Hepatocyte (in vitro differentiated cells): ENCODE data around the gene ANAPC16. TPM values are rescaled to one million over a fixed set of nuclear protein-coding genes. Genes with fewer than 3 reads are reported as not detected.
"Not testable (repeated sequence)": the region's sequence is repeated elsewhere in the genome, so short reads cannot be mapped to it uniquely, and the experiment has no call there.

Experiments
- DNase-seq: peaks from one replicate; pipeline ENCODE4 v3.0.0-alpha.2; 2016; ENCODE audit warnings: low spot score
- H2AFZ ChIP-seq: fragments of 200-600 bp; sonication (generic); 2 replicates; pipeline ENCODE4 v1.6.0; 2016; ENCODE audit warnings: antibody characterized with exemption, mild to moderate bottlenecking
- H3K27ac ChIP-seq: fragments of 200-600 bp; sonication (generic); 2 replicates; pipeline ENCODE4 v1.5.1; 2016; ENCODE audit warnings: mild to moderate bottlenecking
- H3K27me3 ChIP-seq: fragments of 200-600 bp; sonication (generic); 2 replicates; pipeline ENCODE4 v1.6.1; 2016
- H3K36me3 ChIP-seq: fragments of 200-600 bp; sonication (generic); replicated peaks from 2 replicates; pipeline ENCODE4 v1.5.1; 2016; ENCODE audit warnings: low read depth; ENCODE audit not compliant: insufficient read depth
- H3K4me1 ChIP-seq: fragments of 200-600 bp; sonication (generic); 2 replicates; pipeline ENCODE4 v1.5.1; 2016; ENCODE audit warnings: mild to moderate bottlenecking, moderate library complexity; ENCODE audit not compliant: insufficient read depth
- H3K4me2 ChIP-seq: fragments of 200-600 bp; sonication (generic); 2 replicates; pipeline ENCODE4 v1.6.0; 2016
- H3K4me3 ChIP-seq: fragments of 200-600 bp; sonication (generic); 2 replicates; pipeline ENCODE4 v1.5.1; 2016; ENCODE audit warnings: mild to moderate bottlenecking
- H3K79me2 ChIP-seq: fragments of 200-600 bp; sonication (generic); 2 replicates; pipeline ENCODE4 v1.6.0; 2017; ENCODE audit warnings: mild to moderate bottlenecking
- H3K9me2 ChIP-seq: fragments of 200-600 bp; sonication (generic); replicated peaks from 2 replicates; pipeline ENCODE4 v1.6.0; 2017; ENCODE audit warnings: mild to moderate bottlenecking; ENCODE audit not compliant: insufficient read depth
- H3K9me3 ChIP-seq: fragments of 200-600 bp; sonication (generic); 2 replicates; pipeline ENCODE4 v1.5.1; 2016; ENCODE audit warnings: low read depth, mild to moderate bottlenecking
- H4K20me1 ChIP-seq: fragments of 200-600 bp; sonication (generic); 2 replicates; pipeline ENCODE4 v1.6.0; 2016; ENCODE audit warnings: mild to moderate bottlenecking; ENCODE audit not compliant: insufficient read depth, poor library complexity, severe bottlenecking
- EZH2 ChIP-seq: fragments of 200-600 bp; sonication (generic); IDR thresholded peaks from 2 replicates; pipeline ENCODE4 v1.6.1; 2016; ENCODE audit warnings: antibody characterized with exemption, mild to moderate bottlenecking, borderline replicate concordance
- EZH2phosphoT487 ChIP-seq: fragments of 200-600 bp; sonication (generic); IDR thresholded peaks from one replicate; pipeline ENCODE4 v1.6.1; 2018; ENCODE audit warnings: antibody characterized with exemption, mild to moderate bottlenecking, low read depth, moderate library complexity; ENCODE audit not compliant: unreplicated experiment, severe bottlenecking
- WGBS: methylation state at CpG from one replicate; pipeline ENCODE4 v1.1.6; 2016; ENCODE audit warnings: low lambda C conversion rate; ENCODE audit errors: missing lambda C conversion rate; 5-methylcytosine and 5-hydroxymethylcytosine counted together
- polyA plus RNA-seq: library from polyadenylated mRNA; unstranded; fragments of >200 nt; fragmentation: Nextera tagmentation; extraction: Ambion mirVana; gene quantifications from 2 replicates; pipeline ENCODE4 v1.2.1, GENCODE V29; 2016
- total RNA-seq: library from RNA; depleted of rRNA; stranded (reverse); fragments of >200 nt; gene quantifications from 2 replicates; pipeline ENCODE4 v1.2.3, GENCODE V29; 2014
- TF ChIP-seq, protein P1 (sequence below): fragments of 200-600 bp; sonication (generic); IDR thresholded peaks from 2 replicates; pipeline ENCODE4 v1.5.1; 2016; ENCODE audit warnings: antibody characterized with exemption, mild to moderate bottlenecking; ENCODE audit not compliant: poor library complexity

ANAPC16 gene
- total and polyA plus RNA-seq, 2 experiments from 2014 or later: 109 to 118 TPM

DNA sequence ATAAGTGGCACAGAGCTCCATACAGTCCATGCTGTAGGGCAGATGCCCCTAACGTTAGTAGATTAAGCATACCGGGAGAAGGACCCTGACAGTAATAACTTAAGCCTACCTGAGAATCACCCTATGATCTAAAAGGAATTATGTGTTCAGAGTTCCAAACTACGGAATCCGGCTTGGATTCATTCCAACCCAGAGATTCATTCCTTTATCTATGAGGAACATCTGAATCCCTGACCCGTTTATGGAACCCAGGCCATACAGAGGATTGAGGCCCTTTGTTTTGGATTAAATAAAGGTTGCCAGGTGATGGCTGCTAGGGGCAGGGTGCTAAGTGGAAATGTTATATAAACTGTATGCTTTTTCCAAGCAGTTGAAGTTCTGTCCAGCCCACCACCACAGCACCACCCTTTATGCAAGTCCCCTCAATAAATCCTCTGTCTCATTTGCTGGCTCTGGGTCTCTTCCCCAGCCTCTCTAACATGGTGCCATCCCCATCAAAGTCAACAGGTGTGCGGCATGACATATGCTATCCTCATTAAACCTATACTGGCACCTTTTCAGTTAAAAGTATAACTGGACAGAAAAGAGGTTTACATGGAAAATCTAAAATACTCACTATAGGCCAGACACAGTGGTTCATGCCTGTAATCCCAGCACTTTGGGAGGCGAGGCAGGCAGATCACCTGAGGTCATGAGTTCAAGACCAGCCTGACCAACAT lies 9.1 kb upstream of the ANAPC16 start:
- TF ChIP-seq, protein P1, sequence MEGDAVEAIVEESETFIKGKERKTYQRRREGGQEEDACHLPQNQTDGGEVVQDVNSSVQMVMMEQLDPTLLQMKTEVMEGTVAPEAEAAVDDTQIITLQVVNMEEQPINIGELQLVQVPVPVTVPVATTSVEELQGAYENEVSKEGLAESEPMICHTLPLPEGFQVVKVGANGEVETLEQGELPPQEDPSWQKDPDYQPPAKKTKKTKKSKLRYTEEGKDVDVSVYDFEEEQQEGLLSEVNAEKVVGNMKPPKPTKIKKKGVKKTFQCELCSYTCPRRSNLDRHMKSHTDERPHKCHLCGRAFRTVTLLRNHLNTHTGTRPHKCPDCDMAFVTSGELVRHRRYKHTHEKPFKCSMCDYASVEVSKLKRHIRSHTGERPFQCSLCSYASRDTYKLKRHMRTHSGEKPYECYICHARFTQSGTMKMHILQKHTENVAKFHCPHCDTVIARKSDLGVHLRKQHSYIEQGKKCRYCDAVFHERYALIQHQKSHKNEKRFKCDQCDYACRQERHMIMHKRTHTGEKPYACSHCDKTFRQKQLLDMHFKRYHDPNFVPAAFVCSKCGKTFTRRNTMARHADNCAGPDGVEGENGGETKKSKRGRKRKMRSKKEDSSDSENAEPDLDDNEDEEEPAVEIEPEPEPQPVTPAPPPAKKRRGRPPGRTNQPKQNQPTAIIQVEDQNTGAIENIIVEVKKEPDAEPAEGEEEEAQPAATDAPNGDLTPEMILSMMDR: no peak
- TF ChIP-seq EZH2 (no peak), EZH2phosphoT487 (no peak)

GRCh38 chr10:72208526-72208925 lies 7.3 kb upstream of the ANAPC16 start:
- DNase-seq, H4K20me1 ChIP-seq, H3K36me3 ChIP-seq, H3K27me3 ChIP-seq, H3K27ac ChIP-seq, H3K4me3 ChIP-seq, H3K4me1 ChIP-seq, H3K9me3 ChIP-seq, H3K9me2 ChIP-seq, H2AFZ ChIP-seq, H3K4me2 ChIP-seq: not testable (repeated sequence)
- WGBS: 97% methylated on average over 2 of the region's 2 CpGs
- H3K79me2 ChIP-seq: peaks cover 14% of the 10 kb centered on the region

More for the DNA sequence above, 9.1 kb upstream of the ANAPC16 start:
- no peak overlapping the region for H3K4me2 ChIP-seq
- no peaks in the 10 kb centered on the region for H3K36me3 ChIP-seq
- H3K4me1 ChIP-seq: no peaks in the 10 kb centered on the region
- H3K27ac ChIP-seq: no peak overlapping the region
- H3K9me3 ChIP-seq: no peaks in the 10 kb centered on the region
- no peak for DNase-seq
- no peak overlapping the region for H3K4me3 ChIP-seq
- 89% methylated on average over 7 of the region's 7 CpGs for WGBS
- no peaks in the 10 kb centered on the region for H3K27me3 ChIP-seq
- H3K79me2 ChIP-seq: no peaks in the 10 kb centered on the region
- H3K9me2 ChIP-seq: no peaks in the 10 kb centered on the region
- H4K20me1 ChIP-seq: no peaks in the 10 kb centered on the region
- H2AFZ ChIP-seq: no peak overlapping the region

DNA sequence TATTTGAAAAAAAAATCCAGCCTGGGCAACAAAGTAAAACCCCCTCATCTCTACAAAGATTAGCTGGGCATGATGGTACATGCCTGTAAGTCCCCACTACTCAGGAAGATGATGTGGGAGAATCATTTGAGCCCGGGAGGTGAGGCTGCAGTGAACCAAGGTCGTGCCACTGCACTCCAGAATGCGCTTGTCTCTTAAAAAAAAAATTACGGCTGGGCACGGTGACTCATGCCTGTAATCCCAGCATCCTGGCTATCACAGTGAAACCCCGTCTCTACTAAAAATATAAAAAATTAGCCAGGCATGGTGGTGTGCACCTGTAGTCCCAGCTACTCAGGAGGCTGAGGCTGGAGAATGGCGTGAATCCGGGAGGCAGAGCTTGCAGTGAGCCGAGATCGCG lies 4.4 kb upstream of the ANAPC16 start:
- H3K9me2 ChIP-seq, H3K4me2 ChIP-seq, H3K9me3 ChIP-seq, DNase-seq, H3K27ac ChIP-seq, H3K4me3 ChIP-seq, H2AFZ ChIP-seq, H3K4me1 ChIP-seq, H3K27me3 ChIP-seq, H4K20me1 ChIP-seq, H3K36me3 ChIP-seq: not testable (repeated sequence)
- peaks cover 33% of the 10 kb centered on the region for H3K79me2 ChIP-seq
- WGBS: 82% methylated on average over 11 of the region's 11 CpGs

DNA sequence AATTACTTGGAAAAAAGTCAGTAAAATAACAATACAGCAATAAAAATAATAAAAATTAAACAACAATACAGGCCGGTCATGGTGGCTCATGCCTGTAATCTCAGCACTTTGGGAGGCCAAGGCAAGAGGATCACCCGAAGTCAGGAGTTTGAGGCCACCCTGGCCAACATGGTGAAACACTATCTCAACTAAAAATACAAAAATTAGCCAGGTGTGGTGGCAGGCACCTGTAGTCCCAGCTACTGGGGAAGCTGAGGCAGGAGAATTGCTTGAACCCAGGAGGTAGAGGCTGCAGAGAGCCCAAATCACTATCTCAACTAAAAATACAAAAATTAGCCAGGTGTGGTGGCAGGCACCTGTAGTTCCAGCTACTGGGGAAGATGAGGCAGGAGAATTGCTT lies 4.0 kb upstream of the ANAPC16 start:
- H3K9me3 ChIP-seq, H3K9me2 ChIP-seq, H4K20me1 ChIP-seq, H3K36me3 ChIP-seq, H3K27me3 ChIP-seq, DNase-seq, H3K4me3 ChIP-seq, H2AFZ ChIP-seq, H3K4me2 ChIP-seq, H3K27ac ChIP-seq: not testable (repeated sequence)
- 94% methylated on average over 2 of the region's 2 CpGs for WGBS
- peaks cover 38% of the 10 kb centered on the region for H3K79me2 ChIP-seq
- H3K4me1 ChIP-seq: peaks cover 11% of the 10 kb centered on the region

DNA sequence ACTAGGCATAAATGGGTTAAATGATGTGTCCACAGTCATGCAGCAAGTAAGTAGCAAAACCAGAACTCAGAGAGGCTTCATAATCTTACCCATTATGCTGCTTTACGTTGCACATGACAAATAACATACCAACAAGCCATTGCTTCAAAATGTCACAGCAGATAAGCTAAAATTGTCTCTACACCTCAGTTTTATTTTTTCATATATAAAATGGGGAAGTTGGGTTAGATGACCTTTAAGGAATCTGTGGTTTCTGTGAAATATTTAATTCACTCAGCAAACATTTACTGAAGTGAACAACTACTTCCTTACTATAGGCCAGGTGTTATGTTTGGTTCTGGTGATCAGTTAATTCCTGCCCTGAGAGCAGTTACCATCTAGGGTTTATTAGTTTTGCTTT lies 2.5 kb downstream of the ANAPC16 start:
- Histone ChIP-seq H3K4me2 (peak overlapping the region; percentile 31), H3K4me1 (peaks cover 20% of the 10 kb centered on the region), H3K36me3 (no peaks in the 10 kb centered on the region), H3K9me3 (no peaks in the 10 kb centered on the region), H3K27ac (peak overlapping the region; percentile 17), H3K4me3 (no peak overlapping the region), H4K20me1 (peaks cover 3% of the 10 kb centered on the region), H3K27me3 (no peaks in the 10 kb centered on the region), H3K9me2 (no peaks in the 10 kb centered on the region), H2AFZ (no peak overlapping the region), H3K79me2 (peaks cover 77% of the 10 kb centered on the region)
- TF ChIP-seq, protein P1: no peak
- TF ChIP-seq EZH2phosphoT487 (no peak), EZH2 (no peak)
- 48% methylated on average over 1 of the region's 1 CpG for WGBS
- no peak for DNase-seq
